Hepatocyte (in vitro differentiated cells): ENCODE data around the gene FAM83E. TPM values are rescaled to one million over a fixed set of nuclear protein-coding genes. Genes with fewer than 3 reads are reported as not detected.
A peak's percentile ranks its signal among the peaks of the same experiment; 100 is the strongest.

Experiments
- DNase-seq: peaks from one replicate; pipeline ENCODE4 v3.0.0-alpha.2; 2016; ENCODE audit warnings: low spot score
- H2AFZ ChIP-seq: fragments of 200-600 bp; sonication (generic); 2 replicates; pipeline ENCODE4 v1.6.0; 2016; ENCODE audit warnings: antibody characterized with exemption, mild to moderate bottlenecking
- H3K27ac ChIP-seq: fragments of 200-600 bp; sonication (generic); 2 replicates; pipeline ENCODE4 v1.5.1; 2016; ENCODE audit warnings: mild to moderate bottlenecking
- H3K27me3 ChIP-seq: fragments of 200-600 bp; sonication (generic); 2 replicates; pipeline ENCODE4 v1.6.1; 2016
- H3K36me3 ChIP-seq: fragments of 200-600 bp; sonication (generic); replicated peaks from 2 replicates; pipeline ENCODE4 v1.5.1; 2016; ENCODE audit warnings: low read depth; ENCODE audit not compliant: insufficient read depth
- H3K4me1 ChIP-seq: fragments of 200-600 bp; sonication (generic); 2 replicates; pipeline ENCODE4 v1.5.1; 2016; ENCODE audit warnings: mild to moderate bottlenecking, moderate library complexity; ENCODE audit not compliant: insufficient read depth
- H3K4me2 ChIP-seq: fragments of 200-600 bp; sonication (generic); 2 replicates; pipeline ENCODE4 v1.6.0; 2016
- H3K4me3 ChIP-seq: fragments of 200-600 bp; sonication (generic); 2 replicates; pipeline ENCODE4 v1.5.1; 2016; ENCODE audit warnings: mild to moderate bottlenecking
- H3K79me2 ChIP-seq: fragments of 200-600 bp; sonication (generic); 2 replicates; pipeline ENCODE4 v1.6.0; 2017; ENCODE audit warnings: mild to moderate bottlenecking
- H3K9me2 ChIP-seq: fragments of 200-600 bp; sonication (generic); replicated peaks from 2 replicates; pipeline ENCODE4 v1.6.0; 2017; ENCODE audit warnings: mild to moderate bottlenecking; ENCODE audit not compliant: insufficient read depth
- H3K9me3 ChIP-seq: fragments of 200-600 bp; sonication (generic); 2 replicates; pipeline ENCODE4 v1.5.1; 2016; ENCODE audit warnings: low read depth, mild to moderate bottlenecking
- H4K20me1 ChIP-seq: fragments of 200-600 bp; sonication (generic); 2 replicates; pipeline ENCODE4 v1.6.0; 2016; ENCODE audit warnings: mild to moderate bottlenecking; ENCODE audit not compliant: insufficient read depth, poor library complexity, severe bottlenecking
- CTCF ChIP-seq: fragments of 200-600 bp; sonication (generic); IDR thresholded peaks from 2 replicates; pipeline ENCODE4 v1.5.1; 2016; ENCODE audit warnings: antibody characterized with exemption, mild to moderate bottlenecking; ENCODE audit not compliant: poor library complexity
- EZH2 ChIP-seq: fragments of 200-600 bp; sonication (generic); IDR thresholded peaks from 2 replicates; pipeline ENCODE4 v1.6.1; 2016; ENCODE audit warnings: antibody characterized with exemption, mild to moderate bottlenecking, borderline replicate concordance
- EZH2phosphoT487 ChIP-seq: fragments of 200-600 bp; sonication (generic); IDR thresholded peaks from one replicate; pipeline ENCODE4 v1.6.1; 2018; ENCODE audit warnings: antibody characterized with exemption, mild to moderate bottlenecking, low read depth, moderate library complexity; ENCODE audit not compliant: unreplicated experiment, severe bottlenecking
- WGBS: methylation state at CpG from one replicate; pipeline ENCODE4 v1.1.6; 2016; ENCODE audit warnings: low lambda C conversion rate; ENCODE audit errors: missing lambda C conversion rate; 5-methylcytosine and 5-hydroxymethylcytosine counted together
- polyA plus RNA-seq: library from polyadenylated mRNA; unstranded; fragments of >200 nt; fragmentation: Nextera tagmentation; extraction: Ambion mirVana; gene quantifications from 2 replicates; pipeline ENCODE4 v1.2.1, GENCODE V29; 2016
- total RNA-seq: library from RNA; depleted of rRNA; stranded (reverse); fragments of >200 nt; gene quantifications from 2 replicates; pipeline ENCODE4 v1.2.3, GENCODE V29; 2014

Gene FAM83E
- total and polyA plus RNA-seq, 2 experiments from 2014 or later: 12.4 to 22.2 TPM

- H3K4me3 ChIP-seq: no peak overlapping the region
- no peaks in the 10 kb centered on the region for H4K20me1 ChIP-seq
- TF ChIP-seq CTCF (no peak), EZH2phosphoT487 (no peak), EZH2 (no peak)
- H3K9me3 ChIP-seq: no peaks in the 10 kb centered on the region
- peak overlapping the region; percentile 66 for H3K4me2 ChIP-seq
- H3K36me3 ChIP-seq: no peaks in the 10 kb centered on the region
- peaks cover 48% of the 10 kb centered on the region for H3K4me1 ChIP-seq
- 72% methylated on average over 3 of the region's 3 CpGs for WGBS
- peak overlapping the region; percentile 80 for H3K27ac ChIP-seq
- H3K79me2 ChIP-seq: peaks cover 7% of the 10 kb centered on the region
- no peak overlapping the region for H2AFZ ChIP-seq
- H3K9me2 ChIP-seq: no peaks in the 10 kb centered on the region
- no peaks in the 10 kb centered on the region for H3K27me3 ChIP-seq
- no peak for DNase-seq
Observed at GRCh38 chr19:48631225-48631624, 16.3 kb upstream of the FAM83E start.

GRCh38 chr19:48630296-48631063 is 15.6 kb upstream of the FAM83E start:
- H3K79me2 ChIP-seq: peaks cover 10% of the 10 kb centered on the region
- WGBS: 11% methylated on average over 46 of the region's 47 CpGs
- H3K4me3 ChIP-seq: no peak overlapping the region
- peak; percentile 30 for TF ChIP-seq CTCF
- no peak for TF ChIP-seq EZH2phosphoT487
- peaks cover 48% of the 10 kb centered on the region for H3K4me1 ChIP-seq
- no peaks in the 10 kb centered on the region for H3K27me3 ChIP-seq
- peak; percentile 89 for DNase-seq
- H3K4me2 ChIP-seq: peak overlapping the region; percentile 66
- no peaks in the 10 kb centered on the region for H3K9me2 ChIP-seq
- H2AFZ ChIP-seq: no peak overlapping the region
- no peaks in the 10 kb centered on the region for H4K20me1 ChIP-seq
- peak overlapping the region; percentile 80 for H3K27ac ChIP-seq
- no peaks in the 10 kb centered on the region for H3K9me3 ChIP-seq
- H3K36me3 ChIP-seq: no peaks in the 10 kb centered on the region

- peak overlapping the region; percentile 80 for H3K27ac ChIP-seq
- H3K4me1 ChIP-seq: peaks cover 44% of the 10 kb centered on the region
- TF ChIP-seq CTCF (no peak), EZH2 (no peak), EZH2phosphoT487 (no peak)
- H3K79me2 ChIP-seq: peaks cover 17% of the 10 kb centered on the region
- peak overlapping the region; percentile 66 for H3K4me2 ChIP-seq
- H3K9me2 ChIP-seq: no peaks in the 10 kb centered on the region
- H3K4me3 ChIP-seq: no peak overlapping the region
- no peaks in the 10 kb centered on the region for H3K36me3 ChIP-seq
- H3K9me3 ChIP-seq: no peaks in the 10 kb centered on the region
- H3K27me3 ChIP-seq: no peaks in the 10 kb centered on the region
- H2AFZ ChIP-seq: no peak overlapping the region
- no peaks in the 10 kb centered on the region for H4K20me1 ChIP-seq
- peak; percentile 79 for DNase-seq
- WGBS: 43% methylated on average over 43 of the region's 48 CpGs
Observed at GRCh38 chr19:48629599-48630295, 14.9 kb upstream of the FAM83E start.
